Upper lobe of right lung (tissue), 1 donor: ENCODE measurements around the gene OPCML. TPM values are rescaled to one million over a fixed set of nuclear protein-coding genes. Genes with fewer than 3 reads are reported as not detected.

Source experiments
- ATAC-seq: fragments of 200-7000 bp; cut with Tn5 transposase; one replicate; pipeline ENCODE4 v1.9.1; 2020; ENCODE audit warnings: mild to moderate bottlenecking, moderate library complexity
- DNase-seq: peaks from one replicate; pipeline ENCODE4 v3.0.0-alpha.2; 2020
- H3K27ac ChIP-seq: fragments of 200-600 bp; one replicate; pipeline ENCODE4 v1.8.0; 2022
- H3K27me3 ChIP-seq: fragments of 200-600 bp; one replicate; pipeline ENCODE4 v1.8.0; 2022; ENCODE audit warnings: mild to moderate bottlenecking
- H3K36me3 ChIP-seq: fragments of 200-600 bp; one replicate; pipeline ENCODE4 v1.8.0; 2022
- H3K4me1 ChIP-seq: fragments of 200-600 bp; one replicate; pipeline ENCODE4 v1.8.0; 2022
- H3K4me3 ChIP-seq: fragments of 200-600 bp; one replicate; pipeline ENCODE4 v1.8.0; 2022; ENCODE audit warnings: mild to moderate bottlenecking
- H3K9me3 ChIP-seq: fragments of 200-600 bp; one replicate; pipeline ENCODE4 v1.8.0; 2022
- intact Hi-C: fragments of 100-400 bp; cut with DNase I; formaldehyde crosslinking; loops from one replicate; pipeline ENCODE4 v1.11.0; 2022
- total RNA-seq: library from RNA; stranded (reverse); fragmentation: NEBNext Ultra II Directional; extraction: Animal tissue kit (Norgen Biotek cat#: 25700); gene quantifications from one replicate; pipeline ENCODE4 v1.2.1, GENCODE V29; 2021
- TF ChIP-seq, protein P1 (sequence below): fragments of 200-600 bp; IDR thresholded peaks from one replicate; pipeline ENCODE4 v1.8.0; 2022; ENCODE audit warnings: antibody characterized with exemption
- donor health status: DM: no; HTN: yes; CAD: no; lungs with severe emphysema.

OPCML gene
- total RNA-seq, 1 donor from 2014 or later = not detected

DNA sequence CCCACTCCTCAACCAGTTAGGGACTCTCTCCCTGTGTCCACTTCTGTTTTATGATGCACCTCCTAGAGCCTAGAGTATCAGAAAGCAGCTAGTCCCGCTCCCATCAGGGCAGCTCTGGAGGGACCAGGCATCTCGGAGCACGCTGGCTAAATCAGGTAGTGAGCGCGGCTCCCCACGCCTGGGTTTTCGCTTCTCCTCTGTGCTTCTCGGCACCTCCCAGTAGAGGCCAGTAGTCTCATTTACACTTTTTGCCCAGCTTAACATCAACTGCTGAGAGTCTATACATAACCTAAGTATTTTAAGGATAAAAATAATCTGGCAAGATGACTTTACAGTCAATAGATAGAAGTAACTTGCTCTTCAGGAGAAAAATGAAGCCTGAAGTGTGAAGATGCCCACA is 473.8 kb downstream of the OPCML start:
- Histone ChIP-seq H3K27ac (no peak overlapping the region), H3K4me1 (no peaks in the 10 kb centered on the region), H3K4me3 (no peak overlapping the region), H3K9me3 (no peaks in the 10 kb centered on the region), H3K27me3 (peaks cover 29% of the 10 kb centered on the region), H3K36me3 (no peaks in the 10 kb centered on the region)
- TF ChIP-seq, protein P1, sequence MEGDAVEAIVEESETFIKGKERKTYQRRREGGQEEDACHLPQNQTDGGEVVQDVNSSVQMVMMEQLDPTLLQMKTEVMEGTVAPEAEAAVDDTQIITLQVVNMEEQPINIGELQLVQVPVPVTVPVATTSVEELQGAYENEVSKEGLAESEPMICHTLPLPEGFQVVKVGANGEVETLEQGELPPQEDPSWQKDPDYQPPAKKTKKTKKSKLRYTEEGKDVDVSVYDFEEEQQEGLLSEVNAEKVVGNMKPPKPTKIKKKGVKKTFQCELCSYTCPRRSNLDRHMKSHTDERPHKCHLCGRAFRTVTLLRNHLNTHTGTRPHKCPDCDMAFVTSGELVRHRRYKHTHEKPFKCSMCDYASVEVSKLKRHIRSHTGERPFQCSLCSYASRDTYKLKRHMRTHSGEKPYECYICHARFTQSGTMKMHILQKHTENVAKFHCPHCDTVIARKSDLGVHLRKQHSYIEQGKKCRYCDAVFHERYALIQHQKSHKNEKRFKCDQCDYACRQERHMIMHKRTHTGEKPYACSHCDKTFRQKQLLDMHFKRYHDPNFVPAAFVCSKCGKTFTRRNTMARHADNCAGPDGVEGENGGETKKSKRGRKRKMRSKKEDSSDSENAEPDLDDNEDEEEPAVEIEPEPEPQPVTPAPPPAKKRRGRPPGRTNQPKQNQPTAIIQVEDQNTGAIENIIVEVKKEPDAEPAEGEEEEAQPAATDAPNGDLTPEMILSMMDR = no peak
- intact Hi-C loops = no loop called here
- DNase-seq (no peak), ATAC-seq (no peak)

DNA sequence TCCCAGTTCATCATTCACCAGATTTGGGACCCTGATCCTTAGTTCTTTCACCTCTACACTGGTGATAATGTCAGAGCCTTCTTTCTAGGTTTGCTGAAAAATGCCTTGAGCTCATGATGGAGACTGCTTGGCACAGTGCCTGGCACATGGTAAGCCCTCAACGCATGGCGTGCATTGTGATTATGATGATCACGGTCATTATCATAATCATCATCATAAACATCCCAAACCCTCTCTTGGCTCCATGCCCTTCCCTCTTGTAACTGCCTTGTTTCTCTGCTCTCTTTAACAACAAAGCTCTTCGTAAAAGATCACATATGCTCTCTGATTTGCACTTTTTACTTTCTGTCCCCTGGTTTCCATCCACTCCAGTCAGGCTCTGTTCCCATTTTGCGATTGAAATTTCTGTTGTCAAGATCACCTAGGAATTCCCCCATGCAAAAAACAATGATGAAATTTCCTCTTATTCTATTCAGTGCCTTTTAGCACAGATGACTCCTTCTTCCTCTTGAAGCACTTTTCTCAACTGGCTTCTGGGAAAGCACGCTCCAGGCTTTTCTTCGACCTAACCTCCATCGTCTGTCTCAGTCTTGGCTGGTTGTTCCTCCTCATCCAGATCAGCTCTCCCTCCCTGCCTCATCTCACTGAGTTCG is 479.1 kb downstream of the OPCML start:
- H3K27me3 ChIP-seq = peaks cover 14% of the 10 kb centered on the region
- H3K4me3 ChIP-seq = no peak overlapping the region
- no peak overlapping the region for H3K27ac ChIP-seq
- no peaks in the 10 kb centered on the region for H3K9me3 ChIP-seq
- no peak for ATAC-seq
- DNase-seq = no peak
- no peaks in the 10 kb centered on the region for H3K4me1 ChIP-seq
- TF ChIP-seq, protein P1 = no peak
- no peaks in the 10 kb centered on the region for H3K36me3 ChIP-seq
- intact Hi-C loops = no loop called here

DNA sequence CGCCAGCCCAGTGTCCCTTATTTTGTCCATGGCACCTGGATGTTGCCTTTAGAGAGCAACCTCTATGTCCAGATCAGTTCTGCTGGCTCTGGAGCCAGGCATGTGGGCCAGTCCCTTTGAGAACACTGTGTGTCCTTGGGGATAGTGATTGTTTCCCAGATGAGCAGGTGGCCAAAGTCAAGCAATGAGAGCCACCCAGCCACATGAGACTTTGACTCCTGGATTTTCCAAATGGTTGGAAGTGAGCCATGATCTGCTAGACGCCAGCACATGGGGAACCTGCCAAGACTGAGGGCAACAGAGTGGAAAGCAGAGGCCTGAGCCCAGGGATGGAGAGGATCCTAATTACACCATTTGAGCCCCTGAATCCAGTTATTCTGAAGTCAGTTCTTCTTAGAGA is 479.8 kb downstream of the OPCML start:
- no peaks in the 10 kb centered on the region for H3K36me3 ChIP-seq
- TF ChIP-seq, protein P1 = no peak
- H3K4me1 ChIP-seq = no peaks in the 10 kb centered on the region
- no peak overlapping the region for H3K27ac ChIP-seq
- no peaks in the 10 kb centered on the region for H3K9me3 ChIP-seq
- ATAC-seq = no peak
- intact Hi-C loops = no loop called here
- peaks cover 7% of the 10 kb centered on the region for H3K27me3 ChIP-seq
- no peak overlapping the region for H3K4me3 ChIP-seq
- DNase-seq = no peak

GRCh38 chr11:133049244-133050019 is 482.9 kb downstream of the OPCML start:
- Histone ChIP-seq H3K27me3 (peaks cover 9% of the 10 kb centered on the region), H3K9me3 (no peaks in the 10 kb centered on the region), H3K4me3 (no peak overlapping the region), H3K27ac (no peak overlapping the region), H3K4me1 (no peaks in the 10 kb centered on the region), H3K36me3 (no peaks in the 10 kb centered on the region)
- ATAC-seq (no peak), DNase-seq (no peak)
- TF ChIP-seq, protein P1 = no peak
- intact Hi-C loops = no loop called here

- intact Hi-C loops = no loop called here
- TF ChIP-seq, protein P1 = no peak
- ATAC-seq = no peak
These were observed 484.0 kb downstream of the OPCML start for GRCh38 chr11:133048270-133048669.

More at GRCh38 chr11:133048270-133048669, 484.0 kb downstream of the OPCML start:
- DNase-seq = no peak
- Histone ChIP-seq H3K4me3 (no peak overlapping the region), H3K9me3 (no peaks in the 10 kb centered on the region), H3K27ac (no peak overlapping the region), H3K27me3 (peaks cover 9% of the 10 kb centered on the region), H3K4me1 (no peaks in the 10 kb centered on the region), H3K36me3 (no peaks in the 10 kb centered on the region)
